ENCODE data around the gene CDK9.
"Not testable (repeated sequence)": the region's sequence is repeated elsewhere in the genome, so short reads cannot be mapped to it uniquely, and the experiment has no call there.

The CDK9 gene

DNA sequence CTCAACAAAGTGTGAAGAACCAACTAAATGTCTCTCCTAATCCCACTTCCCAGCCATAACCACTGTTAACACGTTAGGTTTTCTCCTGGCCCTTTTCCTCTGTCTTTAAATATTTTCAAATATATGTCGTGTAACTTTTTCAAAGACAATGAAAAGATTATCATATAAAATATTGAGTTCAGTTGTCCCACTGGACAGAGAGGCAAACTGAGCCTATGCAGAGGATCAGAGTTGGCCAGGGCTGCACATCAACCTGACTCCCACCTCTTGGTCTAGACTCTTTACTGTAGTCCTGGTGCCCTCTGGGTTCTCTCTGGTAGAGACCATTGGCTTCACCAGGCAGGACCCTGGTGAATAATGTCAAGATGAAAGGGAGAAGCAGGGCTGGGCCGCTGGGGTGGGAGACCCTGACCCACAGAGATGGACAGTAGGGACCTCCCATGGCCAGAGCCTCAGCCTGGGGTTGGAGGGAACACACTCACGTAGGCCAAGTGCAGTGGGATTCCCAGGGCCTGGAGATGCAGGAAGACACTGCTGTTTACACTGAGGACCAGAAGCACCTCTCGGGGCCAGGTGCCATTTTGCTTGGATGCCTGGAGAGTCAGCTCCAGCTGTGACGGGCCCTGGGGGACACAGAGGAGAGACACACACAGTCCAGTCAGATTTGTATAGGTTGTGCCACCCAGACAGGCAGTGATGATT lies 43.5 kb downstream of the CDK9 start:
- DNase-seq, result no peak

- no peak for DNase-seq
Measured at GRCh38 chr9:127832248-127832647, 46.4 kb downstream of the CDK9 start.

GRCh38 chr9:127833555-127833954 lies 47.7 kb downstream of the CDK9 start:
- DNase-seq, result no peak

DNA sequence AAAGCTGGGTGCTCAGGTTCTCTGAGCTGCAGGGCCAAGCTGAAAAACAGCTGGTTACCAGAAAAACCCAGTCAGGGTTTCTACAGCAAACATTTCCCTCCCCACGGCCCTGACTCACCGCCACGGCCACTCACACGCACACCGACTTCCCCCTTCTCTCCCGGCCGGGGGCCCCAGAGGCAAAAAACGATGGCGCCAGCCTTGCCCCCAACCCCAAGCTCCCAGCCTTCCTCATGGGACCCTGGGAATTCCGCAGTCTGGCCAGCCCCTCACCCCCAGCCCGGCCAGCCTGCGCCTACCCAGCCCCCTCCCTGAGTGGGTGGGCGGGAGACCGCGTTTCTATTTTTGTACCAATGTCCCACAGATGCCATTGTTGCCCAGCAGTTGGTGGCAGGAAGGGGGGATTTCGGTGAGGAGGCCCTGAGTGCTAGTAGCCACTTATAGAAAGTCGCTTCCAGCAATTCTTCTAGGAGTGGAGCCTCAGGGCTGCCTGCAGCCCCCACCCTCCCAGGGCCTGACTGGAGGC lies 50.2 kb downstream of the CDK9 start:
- no peak for DNase-seq

GRCh38 chr9:127836561-127836960 lies 50.7 kb downstream of the CDK9 start:
- not testable (repeated sequence) for DNase-seq

- peak; percentile 44 for DNase-seq
Measured at GRCh38 chr9:127837346-127837745, 51.5 kb downstream of the CDK9 start.

- DNase-seq, result no peak
Measured at GRCh38 chr9:127838375-127839078, 52.7 kb downstream of the CDK9 start.

Measured in NCI-H2029 (cell line).